GM18870 (cell line): ENCODE results near the gene CDC6.

ENCODE experiments used
- ATAC-seq: cut with Tn5 transposase; IDR thresholded peaks from one replicate; pipeline ENCODE4 v1.9.1; 2021; ENCODE audit warnings: moderate library complexity; ENCODE audit not compliant: unreplicated experiment

The CDC6 gene

GRCh38 chr17:40287494-40288369 is at the start of gene CDC6:
CDC6 (plus strand) TSS chr17:40287879; CDS start chr17:40289421, 1,542 bp downstream.
- peak; percentile 90 for ATAC-seq

GRCh38 chr17:40241252-40241834 is 46.3 kb upstream of the CDC6 start:
- no peak for ATAC-seq

GRCh38 chr17:40242774-40243173 is 44.9 kb upstream of the CDC6 start:
- no peak for ATAC-seq

- ATAC-seq, result no peak
These were observed 43.9 kb upstream of the CDC6 start for GRCh38 chr17:40243761-40244160.

- ATAC-seq, result no peak
These were observed 43.4 kb upstream of the CDC6 start for GRCh38 chr17:40244255-40244654.

- no peak for ATAC-seq
These were observed 39.7 kb upstream of the CDC6 start for GRCh38 chr17:40247926-40248495.

- no peak for ATAC-seq
These were observed 39.2 kb upstream of the CDC6 start for GRCh38 chr17:40248507-40248906.

- ATAC-seq, result no peak
These were observed 36.1 kb upstream of the CDC6 start for GRCh38 chr17:40251576-40251975.

GRCh38 chr17:40253565-40253964 is 34.1 kb upstream of the CDC6 start:
- no peak for ATAC-seq

- ATAC-seq, result no peak
These were observed 28.2 kb upstream of the CDC6 start for GRCh38 chr17:40259505-40259904.

GRCh38 chr17:40260528-40260927 is 27.2 kb upstream of the CDC6 start:
- ATAC-seq, result no peak

GRCh38 chr17:40264458-40265185 is 23.1 kb upstream of the CDC6 start:
- ATAC-seq, result no peak

GRCh38 chr17:40265337-40265736 is 22.3 kb upstream of the CDC6 start:
- ATAC-seq, result no peak

GRCh38 chr17:40266882-40267281 is 20.8 kb upstream of the CDC6 start:
- no peak for ATAC-seq

- no peak for ATAC-seq
These were observed 19.5 kb upstream of the CDC6 start for GRCh38 chr17:40268141-40268712.

GRCh38 chr17:40278414-40278813 is 9.3 kb upstream of the CDC6 start:
- no peak for ATAC-seq

GRCh38 chr17:40279402-40279801 is 8.3 kb upstream of the CDC6 start:
- no peak for ATAC-seq

GRCh38 chr17:40281663-40282062 is 6.0 kb upstream of the CDC6 start:
- no peak for ATAC-seq

GRCh38 chr17:40283662-40284061 is 4.0 kb upstream of the CDC6 start:
- no peak for ATAC-seq

- no peak for ATAC-seq
These were observed 3.5 kb upstream of the CDC6 start for GRCh38 chr17:40284085-40284713.

GRCh38 chr17:40286473-40286872 is 1.2 kb upstream of the CDC6 start:
- no peak for ATAC-seq
